Mucosa of rectum (tissue), 2 donors: ENCODE data around the gene CACNA1A.

Experiments
- H3K27ac ChIP-seq, 2 donors: one replicate each; pipeline ENCODE4 v1.7.0; 2013; ENCODE audit warnings: inconsistent platforms in 2 of 2, low read depth in 2 of 2, low read length in 2 of 2
- H3K27me3 ChIP-seq, 2 donors: one replicate each; pipeline ENCODE4 v1.7.0; 2013; ENCODE audit warnings: low read length in 2 of 2; ENCODE audit not compliant: control insufficient read depth in 2 of 2, insufficient read depth in 2 of 2
- H3K36me3 ChIP-seq, 2 donors: one replicate each; pipeline ENCODE4 v1.7.0; 2013; ENCODE audit warnings: low read length in 2 of 2; ENCODE audit not compliant: control insufficient read depth in 2 of 2, insufficient read depth in 2 of 2
- H3K4me1 ChIP-seq, 2 donors: one replicate each; pipeline ENCODE4 v1.7.0; 2013; ENCODE audit warnings: low read length in 2 of 2, mild to moderate bottlenecking in 1 of 2; ENCODE audit not compliant: control insufficient read depth in 2 of 2, insufficient read depth in 2 of 2
- H3K4me3 ChIP-seq, 2 donors: one replicate each; pipeline ENCODE4 v1.7.0; 2013; ENCODE audit warnings: low read length in 2 of 2
- H3K9ac ChIP-seq, 2 donors: one replicate each; pipeline ENCODE4 v1.7.0; 2013; ENCODE audit warnings: low read length in 2 of 2, low read depth in 1 of 2, mild to moderate bottlenecking in 1 of 2
- H3K9me3 ChIP-seq, 2 donors: one replicate each; pipeline ENCODE4 v1.7.0; 2013; ENCODE audit warnings: low read length in 2 of 2; ENCODE audit not compliant: control insufficient read depth in 2 of 2
- donor health status: healthy.
- donor health status: Normal muscosa, but diverticular disease.

The CACNA1A gene

DNA sequence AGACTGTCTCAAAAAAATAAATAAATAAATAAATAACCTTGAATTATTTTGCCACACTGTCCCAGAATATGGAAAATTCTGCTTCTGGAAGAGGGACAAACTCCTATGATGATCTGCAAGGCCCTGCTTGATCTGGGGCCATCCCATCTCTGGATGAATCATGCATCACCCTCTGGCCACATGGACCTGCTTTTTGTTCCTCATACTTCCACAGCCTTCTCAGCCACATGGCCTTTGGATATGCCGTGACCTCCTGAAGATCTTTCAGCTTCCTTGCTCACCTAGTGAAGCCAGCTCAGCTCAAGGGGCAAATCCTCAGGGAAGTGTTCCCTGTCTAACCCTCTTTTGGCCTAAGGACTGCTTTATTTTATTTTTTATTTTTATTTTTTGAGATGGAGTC, 345.7 kb downstream of the CACNA1A start:
- H3K36me3 ChIP-seq: no peaks in the 10 kb centered on the region
- H3K4me1 ChIP-seq: peaks cover 42 to 48% of the 10 kb centered on the region in 2 donors
- H3K4me3 ChIP-seq: no peak overlapping the region
- no peaks in the 10 kb centered on the region for H3K27me3 ChIP-seq
- H3K9me3 ChIP-seq: no peaks in the 10 kb centered on the region
- no peak overlapping the region for H3K27ac ChIP-seq
- no peak overlapping the region for H3K9ac ChIP-seq

DNA sequence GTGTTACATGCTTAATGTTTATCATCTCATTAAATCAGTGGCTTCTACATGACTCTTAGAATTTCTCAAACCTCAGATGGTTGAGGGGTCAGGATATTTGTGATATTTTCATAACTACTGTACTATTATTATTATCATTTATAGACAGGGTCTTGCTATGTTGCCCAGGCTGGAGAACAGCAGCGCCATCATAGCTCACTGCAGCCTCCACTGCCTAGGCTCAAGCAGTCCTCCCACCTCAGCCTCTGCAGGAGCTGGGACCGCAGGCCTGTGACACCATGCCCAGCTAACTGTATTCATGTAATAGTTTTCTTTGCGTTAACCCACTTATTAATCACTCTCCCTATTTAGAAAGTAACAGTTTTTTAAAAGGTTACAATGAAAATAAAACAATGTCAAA, 346.6 kb downstream of the CACNA1A start:
- Histone ChIP-seq H3K27ac (no peak overlapping the region), H3K9ac (no peak overlapping the region), H3K4me3 (no peak overlapping the region), H3K27me3 (no peaks in the 10 kb centered on the region), H3K36me3 (no peaks in the 10 kb centered on the region), H3K9me3 (no peaks in the 10 kb centered on the region), H3K4me1 (peaks cover 44 to 47% of the 10 kb centered on the region in 2 donors)
